HEK293 (cell line): ENCODE measurements around the gene PRKAG2.

Experiments used
- CTCF ChIP-seq: fragments of 450-650 bp; formaldehyde crosslinking; IDR thresholded peaks from 2 replicates; pipeline ENCODE4 v1.5.1; 2016; ENCODE audit warnings: missing biosample characterization, missing genetic modification characterization
- PBX3 ChIP-seq: sonication (generic); formaldehyde crosslinking; IDR thresholded peaks from 2 replicates; pipeline ENCODE4 v1.8.1; 2022; ENCODE audit warnings: mild to moderate bottlenecking, moderate library complexity, missing genetic modification reagents
- SETDB1 ChIP-seq: IDR thresholded peaks from one replicate; pipeline ENCODE4 v1.6.1; 2017; ENCODE audit warnings: mild to moderate bottlenecking, low read length, moderate library complexity, mixed read lengths; ENCODE audit not compliant: insufficient read length
- ZNF24 ChIP-seq: fragments of 450-650 bp; formaldehyde crosslinking; IDR thresholded peaks from 2 replicates; pipeline ENCODE4 v1.5.1; 2016; ENCODE audit warnings: missing biosample characterization, missing genetic modification characterization
- ZNF530 ChIP-seq: fragments of 450-650 bp; formaldehyde crosslinking; IDR thresholded peaks from 2 replicates; pipeline ENCODE4 v1.5.1; 2016; ENCODE audit warnings: low read depth, missing biosample characterization, missing genetic modification characterization
- ZNF544 ChIP-seq: fragments of 450-650 bp; formaldehyde crosslinking; IDR thresholded peaks from 2 replicates; pipeline ENCODE4 v1.5.0; 2017; ENCODE audit warnings: missing biosample characterization, missing genetic modification characterization
- ZNF600 ChIP-seq: fragments of 450-650 bp; formaldehyde crosslinking; IDR thresholded peaks from 2 replicates; pipeline ENCODE4 v1.5.1; 2016; ENCODE audit warnings: missing biosample characterization, missing genetic modification characterization
- ZNF792 ChIP-seq: fragments of 450-650 bp; formaldehyde crosslinking; IDR thresholded peaks from 2 replicates; pipeline ENCODE4 v1.5.1; 2016; ENCODE audit warnings: missing biosample characterization, missing genetic modification characterization

- TF ChIP-seq ZNF792 (tag by site-specific recombination) = no peak
- no peak for TF ChIP-seq ZNF530 (tag by site-specific recombination)
- no peak for TF ChIP-seq CTCF (tag by site-specific recombination)
- no peak for TF ChIP-seq PBX3 (CRISPR knock-in tag)
- no peak for TF ChIP-seq ZNF24 (tag by site-specific recombination)
- TF ChIP-seq ZNF600 (tag by site-specific recombination) = no peak
- no peak for TF ChIP-seq SETDB1
- no peak for TF ChIP-seq ZNF544 (tag by site-specific recombination)
Measured at GRCh38 chr7:151856098-151856497, 20.8 kb downstream of the PRKAG2 start.
